Left ventricle myocardium inferior (tissue), 1 donor: ENCODE results near the gene SHROOM2. TPM values are rescaled to one million over a fixed set of nuclear protein-coding genes. Genes with fewer than 3 reads are reported as not detected.

ENCODE experiments used
- DNase-seq: peaks from one replicate; pipeline ENCODE4 v3.0.0-alpha.2; 2020
- H3K27ac ChIP-seq: fragments of 200-600 bp; replicated peaks from 2 replicates; pipeline ENCODE4 v1.8.0; 2021
- H3K27me3 ChIP-seq: fragments of 200-600 bp; 2 replicates; pipeline ENCODE4 v1.8.0; 2021; ENCODE audit warnings: low read depth
- H3K36me3 ChIP-seq: fragments of 200-600 bp; 2 replicates; pipeline ENCODE4 v1.8.0; 2021
- H3K4me1 ChIP-seq: fragments of 200-600 bp; 2 replicates; pipeline ENCODE4 v1.8.0; 2021
- H3K4me3 ChIP-seq: fragments of 200-600 bp; 2 replicates; pipeline ENCODE4 v1.8.0; 2021; ENCODE audit warnings: mild to moderate bottlenecking, moderate library complexity
- H3K9me3 ChIP-seq: fragments of 200-600 bp; replicated peaks from 2 replicates; pipeline ENCODE4 v1.8.0; 2021
- CTCF ChIP-seq: fragments of 200-600 bp; IDR thresholded peaks from 2 replicates; pipeline ENCODE4 v1.8.0; 2021; ENCODE audit warnings: antibody characterized with exemption, mild to moderate bottlenecking, borderline replicate concordance
- intact Hi-C: fragments of 100-400 bp; cut with micrococcal nuclease; formaldehyde crosslinking; loops from one replicate; pipeline ENCODE4 v1.11.0; 2022
- total RNA-seq: library from RNA; stranded (reverse); fragmentation: NEBNext Ultra II Directional; extraction: Animal tissue kit (Norgen Biotek cat#: 25700); gene quantifications from one replicate; pipeline ENCODE4 v1.2.1, GENCODE V29; 2021
- donor health status: DM: no; HTN: yes; CAD: no; lungs with severe emphysema.

The SHROOM2 gene
- total RNA-seq, 1 donor from 2014 or later = 0.71 TPM

- intact Hi-C loops = no loop called here
- Histone ChIP-seq H3K9me3 (no peaks in the 10 kb centered on the region), H3K36me3 (no peaks in the 10 kb centered on the region), H3K4me1 (no peaks in the 10 kb centered on the region), H3K27me3 (no peaks in the 10 kb centered on the region), H3K27ac (no peak overlapping the region), H3K4me3 (no peak overlapping the region)
- no peak for DNase-seq
- TF ChIP-seq CTCF = no peak
These were observed 133.5 kb downstream of the SHROOM2 start for GRCh38 chrX:9919632-9920172.

GRCh38 chrX:9921407-9921806, 135.2 kb downstream of the SHROOM2 start:
- no peaks in the 10 kb centered on the region for H3K36me3 ChIP-seq
- intact Hi-C loops = no loop called here
- no peak overlapping the region for H3K27ac ChIP-seq
- H3K4me3 ChIP-seq = no peak overlapping the region
- H3K9me3 ChIP-seq = no peaks in the 10 kb centered on the region
- TF ChIP-seq CTCF = no peak
- no peaks in the 10 kb centered on the region for H3K27me3 ChIP-seq
- H3K4me1 ChIP-seq = no peaks in the 10 kb centered on the region
- no peak for DNase-seq

- no peak for DNase-seq
- TF ChIP-seq CTCF = no peak
- Histone ChIP-seq H3K4me1 (no peaks in the 10 kb centered on the region), H3K4me3 (no peak overlapping the region), H3K36me3 (no peaks in the 10 kb centered on the region), H3K27ac (no peak overlapping the region), H3K27me3 (no peaks in the 10 kb centered on the region), H3K9me3 (no peaks in the 10 kb centered on the region)
- intact Hi-C loops = no loop called here
These were observed 137.1 kb downstream of the SHROOM2 start for GRCh38 chrX:9923357-9923756.

- TF ChIP-seq CTCF = no peak
- Histone ChIP-seq H3K27me3 (no peaks in the 10 kb centered on the region), H3K36me3 (no peaks in the 10 kb centered on the region), H3K9me3 (no peaks in the 10 kb centered on the region), H3K4me1 (no peaks in the 10 kb centered on the region), H3K4me3 (no peak overlapping the region), H3K27ac (no peak overlapping the region)
- no peak for DNase-seq
- intact Hi-C loops = no loop called here
These were observed 139.8 kb downstream of the SHROOM2 start for GRCh38 chrX:9926002-9926401.

GRCh38 chrX:9927698-9928482, 141.7 kb downstream of the SHROOM2 start:
- H3K9me3 ChIP-seq = no peaks in the 10 kb centered on the region
- intact Hi-C loops = no loop called here
- no peaks in the 10 kb centered on the region for H3K27me3 ChIP-seq
- no peaks in the 10 kb centered on the region for H3K4me1 ChIP-seq
- no peak overlapping the region for H3K4me3 ChIP-seq
- H3K36me3 ChIP-seq = no peaks in the 10 kb centered on the region
- no peak for TF ChIP-seq CTCF
- no peak for DNase-seq
- H3K27ac ChIP-seq = no peak overlapping the region
